ENCODE measurements around the gene FAM81A. TPM values are rescaled to one million over a fixed set of nuclear protein-coding genes. Genes with fewer than 3 reads are reported as not detected.

The FAM81A gene
- 13.4 TPM for polyA plus RNA-seq (2012; ENCODE audit: low read depth, missing spikeins)

DNA sequence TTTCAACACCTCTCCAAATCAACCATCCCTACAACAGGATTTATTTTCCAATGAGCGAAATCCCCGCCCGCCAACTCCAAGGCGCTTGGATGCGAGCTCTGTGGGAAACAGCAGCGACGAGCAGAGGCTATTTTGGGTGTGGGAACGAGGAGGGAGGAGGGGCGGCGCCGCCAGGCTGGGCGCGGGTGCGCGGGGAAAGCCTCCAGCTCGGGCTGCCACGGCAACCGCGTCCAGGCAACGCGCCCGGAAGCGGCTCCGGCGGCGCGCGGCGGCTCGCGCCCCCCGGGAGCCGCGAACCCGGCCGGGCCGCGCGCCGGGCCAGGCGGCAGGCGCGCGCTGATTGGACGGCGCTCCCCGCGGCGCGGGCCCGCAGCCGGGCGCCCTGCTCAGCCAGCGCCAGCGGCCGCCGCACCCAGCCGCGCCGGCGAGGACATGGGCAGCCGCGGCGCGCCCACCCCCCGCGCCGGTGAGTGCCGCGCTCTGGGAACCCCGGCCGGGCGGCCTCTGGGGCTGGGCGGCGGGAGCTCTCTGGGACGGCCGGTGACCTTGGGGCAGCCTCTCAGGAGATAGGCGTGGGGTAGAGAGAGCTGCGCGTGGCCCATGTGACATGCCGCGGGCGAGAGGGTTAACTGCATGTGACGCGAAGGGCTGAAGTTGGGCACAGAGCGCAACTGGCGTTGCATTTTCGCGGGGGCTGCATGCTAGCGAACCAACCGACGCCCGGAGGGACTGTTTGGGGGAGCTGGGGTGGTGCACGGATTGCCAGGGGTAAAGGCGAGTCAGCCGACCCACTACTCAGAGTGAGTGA is at the start of gene FAM81A:
Gene FAM81A, plus strand, starts transcription at position 370 of the 808 bp plus-strand sequence. CDS start 20,441 bp downstream, outside the sequence.
- peak; percentile 98 for FAIRE-seq
- peak; percentile 93 for DNase-seq (ENCODE audit: insufficient read length, low spot score)
- TF ChIP-seq POU2F2 (IDR thresholded peaks at IDR 0.05; ENCODE audit: low read depth, low read length) (no peak), POLR2A (IDR thresholded peaks at IDR 0.05; ENCODE audit: low read depth, low read length) (no peak), POLR2AphosphoS5 (IDR thresholded peaks at IDR 0.05; ENCODE audit: low read depth, low read length) (no peak), PAX5 (IDR thresholded peaks at IDR 0.05; ENCODE audit: insufficient read depth, low read length, severe bottlenecking) (no peak), TAF1 (IDR thresholded peaks at IDR 0.05; ENCODE audit: low read depth, low read length) (no peak), SPI1 (IDR thresholded peaks at IDR 0.05; ENCODE audit: low read depth, low read length) (no peak)

- peak; percentile 51 for FAIRE-seq
- no peak for TF ChIP-seq SPI1 (IDR thresholded peaks at IDR 0.05; ENCODE audit: low read depth, low read length)
- DNase-seq (ENCODE audit: insufficient read length, low spot score), result no peak
Observed at GRCh38 chr15:59388670-59389069, 49.3 kb upstream of the FAM81A start.

- DNase-seq (ENCODE audit: insufficient read length, low spot score) (no peak), FAIRE-seq (peak; percentile 28)
- TF ChIP-seq POU2F2 (IDR thresholded peaks at IDR 0.05; ENCODE audit: low read depth, low read length) (no peak), PAX5 (IDR thresholded peaks at IDR 0.05; ENCODE audit: insufficient read depth, low read length, severe bottlenecking) (no peak), POLR2AphosphoS5 (IDR thresholded peaks at IDR 0.05; ENCODE audit: low read depth, low read length) (no peak), SPI1 (IDR thresholded peaks at IDR 0.05; ENCODE audit: low read depth, low read length) (no peak), TAF1 (IDR thresholded peaks at IDR 0.05; ENCODE audit: low read depth, low read length) (no peak), POLR2A (IDR thresholded peaks at IDR 0.05; ENCODE audit: low read depth, low read length) (no peak)
Observed at GRCh38 chr15:59392299-59392698, 45.7 kb upstream of the FAM81A start.

- peak; percentile 83 for FAIRE-seq
- no peak for DNase-seq (ENCODE audit: insufficient read length, low spot score)
- TF ChIP-seq SPI1 (IDR thresholded peaks at IDR 0.05; ENCODE audit: low read depth, low read length), result no peak
- TF ChIP-seq POLR2A (IDR thresholded peaks at IDR 0.05; ENCODE audit: low read depth, low read length), result no peak
- no peak for TF ChIP-seq TAF1 (IDR thresholded peaks at IDR 0.05; ENCODE audit: low read depth, low read length)
- TF ChIP-seq POLR2AphosphoS5 (IDR thresholded peaks at IDR 0.05; ENCODE audit: low read depth, low read length), result no peak
- no peak for TF ChIP-seq POU2F2 (IDR thresholded peaks at IDR 0.05; ENCODE audit: low read depth, low read length)
- TF ChIP-seq PAX5 (IDR thresholded peaks at IDR 0.05; ENCODE audit: insufficient read depth, low read length, severe bottlenecking), result no peak
Observed at GRCh38 chr15:59394166-59394661, 43.8 kb upstream of the FAM81A start.

DNA sequence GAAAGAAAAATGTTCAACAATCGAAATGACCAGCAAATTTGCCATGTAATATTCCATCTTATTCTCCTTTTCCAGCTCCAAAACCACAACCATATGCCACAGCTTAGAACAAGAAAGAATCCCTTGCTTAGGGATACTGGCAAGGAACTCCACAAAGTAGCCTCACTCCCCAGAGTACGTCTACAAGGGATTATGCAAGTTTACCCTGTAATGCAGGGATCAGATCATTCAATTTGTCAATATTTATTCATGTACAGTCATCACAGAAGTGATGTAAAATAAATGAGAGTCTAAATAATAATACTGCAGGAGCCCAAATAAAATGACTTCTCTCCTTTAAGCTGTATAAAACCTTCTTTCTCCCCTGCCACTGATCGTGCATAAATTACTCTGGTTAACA is 41.8 kb upstream of the FAM81A start:
- FAIRE-seq (no peak), DNase-seq (ENCODE audit: insufficient read length, low spot score) (no peak)
- TF ChIP-seq POU2F2 (IDR thresholded peaks at IDR 0.05; ENCODE audit: low read depth, low read length), result no peak
- TF ChIP-seq SPI1 (IDR thresholded peaks at IDR 0.05; ENCODE audit: low read depth, low read length), result no peak
- TF ChIP-seq POLR2AphosphoS5 (IDR thresholded peaks at IDR 0.05; ENCODE audit: low read depth, low read length), result no peak
- no peak for TF ChIP-seq TAF1 (IDR thresholded peaks at IDR 0.05; ENCODE audit: low read depth, low read length)
- no peak for TF ChIP-seq POLR2A (IDR thresholded peaks at IDR 0.05; ENCODE audit: low read depth, low read length)

DNA sequence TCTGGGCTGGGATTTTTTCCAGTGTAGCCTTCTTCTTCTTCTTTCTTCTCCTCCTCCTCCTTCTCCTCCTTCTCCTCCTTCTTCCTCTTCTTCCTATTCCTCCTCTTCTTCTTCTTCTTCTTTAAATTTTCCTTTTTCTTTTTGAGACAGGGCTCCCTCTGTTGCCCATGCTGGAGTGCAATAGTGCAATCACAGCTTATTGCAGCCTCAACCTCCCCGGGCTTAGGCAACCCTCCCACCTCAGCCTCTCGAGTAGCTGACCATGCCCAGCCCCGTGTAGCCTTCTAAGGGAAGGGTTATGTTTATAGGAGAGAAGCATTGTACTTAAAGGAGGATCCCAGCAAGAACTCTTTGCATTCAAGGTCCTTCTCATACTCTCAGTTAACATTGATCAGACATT is 41.3 kb upstream of the FAM81A start:
- DNase-seq (ENCODE audit: insufficient read length, low spot score) (no peak), FAIRE-seq (peak; percentile 35)

DNA sequence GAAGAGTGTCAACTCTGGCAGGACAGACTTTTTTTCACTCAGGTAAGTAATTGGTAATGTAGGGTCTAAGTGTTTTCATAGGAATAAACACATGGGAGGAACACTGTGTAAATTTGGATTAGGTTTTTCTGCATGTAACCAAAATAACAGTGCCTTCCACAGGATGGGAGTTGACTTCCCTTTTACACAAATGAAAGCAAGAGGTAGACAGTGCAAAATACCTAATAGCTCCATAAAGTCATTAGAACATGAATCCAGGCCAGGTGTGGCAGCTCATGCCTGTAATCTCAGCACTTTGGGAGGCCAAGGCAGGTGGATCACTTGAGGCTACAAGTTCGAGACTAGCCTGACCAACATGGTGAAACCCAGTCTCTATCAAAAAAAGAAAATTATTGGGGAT is 39.8 kb upstream of the FAM81A start:
- DNase-seq (ENCODE audit: insufficient read length, low spot score) (no peak), FAIRE-seq (peak; percentile 35)
- TF ChIP-seq SPI1 (IDR thresholded peaks at IDR 0.05; ENCODE audit: low read depth, low read length) (0 out of 2 replicates have a peak, but pooled peaks have one; percentile 8), POLR2AphosphoS5 (IDR thresholded peaks at IDR 0.05; ENCODE audit: low read depth, low read length) (no peak), POU2F2 (IDR thresholded peaks at IDR 0.05; ENCODE audit: low read depth, low read length) (no peak)

More for the DNA sequence above, 41.3 kb upstream of the FAM81A start:
- no peak for TF ChIP-seq POLR2A (IDR thresholded peaks at IDR 0.05; ENCODE audit: low read depth, low read length)
- TF ChIP-seq TAF1 (IDR thresholded peaks at IDR 0.05; ENCODE audit: low read depth, low read length), result no peak
- no peak for TF ChIP-seq POU2F2 (IDR thresholded peaks at IDR 0.05; ENCODE audit: low read depth, low read length)
- no peak for TF ChIP-seq SPI1 (IDR thresholded peaks at IDR 0.05; ENCODE audit: low read depth, low read length)
- no peak for TF ChIP-seq PAX5 (IDR thresholded peaks at IDR 0.05; ENCODE audit: insufficient read depth, low read length, severe bottlenecking)
- TF ChIP-seq POLR2AphosphoS5 (IDR thresholded peaks at IDR 0.05; ENCODE audit: low read depth, low read length), result no peak

- no peak for DNase-seq (ENCODE audit: insufficient read length, low spot score)
- TF ChIP-seq POLR2A (IDR thresholded peaks at IDR 0.05; ENCODE audit: low read depth, low read length), result peak; percentile 55; the same call in 1 of the 2 replicates
- TF ChIP-seq POLR2AphosphoS5 (IDR thresholded peaks at IDR 0.05; ENCODE audit: low read depth, low read length), result peak; percentile 61
- peak; percentile 100 for TF ChIP-seq SPI1 (IDR thresholded peaks at IDR 0.05; ENCODE audit: low read depth, low read length)
- TF ChIP-seq PAX5 (IDR thresholded peaks at IDR 0.05; ENCODE audit: insufficient read depth, low read length, severe bottlenecking), result no peak
- peak; percentile 81; the same call in 1 of the 2 replicates for TF ChIP-seq POU2F2 (IDR thresholded peaks at IDR 0.05; ENCODE audit: low read depth, low read length)
- peak; percentile 46 for TF ChIP-seq TAF1 (IDR thresholded peaks at IDR 0.05; ENCODE audit: low read depth, low read length)
- peak; percentile 97 for FAIRE-seq
Observed at GRCh38 chr15:59399465-59400102, 38.4 kb upstream of the FAM81A start.

DNA sequence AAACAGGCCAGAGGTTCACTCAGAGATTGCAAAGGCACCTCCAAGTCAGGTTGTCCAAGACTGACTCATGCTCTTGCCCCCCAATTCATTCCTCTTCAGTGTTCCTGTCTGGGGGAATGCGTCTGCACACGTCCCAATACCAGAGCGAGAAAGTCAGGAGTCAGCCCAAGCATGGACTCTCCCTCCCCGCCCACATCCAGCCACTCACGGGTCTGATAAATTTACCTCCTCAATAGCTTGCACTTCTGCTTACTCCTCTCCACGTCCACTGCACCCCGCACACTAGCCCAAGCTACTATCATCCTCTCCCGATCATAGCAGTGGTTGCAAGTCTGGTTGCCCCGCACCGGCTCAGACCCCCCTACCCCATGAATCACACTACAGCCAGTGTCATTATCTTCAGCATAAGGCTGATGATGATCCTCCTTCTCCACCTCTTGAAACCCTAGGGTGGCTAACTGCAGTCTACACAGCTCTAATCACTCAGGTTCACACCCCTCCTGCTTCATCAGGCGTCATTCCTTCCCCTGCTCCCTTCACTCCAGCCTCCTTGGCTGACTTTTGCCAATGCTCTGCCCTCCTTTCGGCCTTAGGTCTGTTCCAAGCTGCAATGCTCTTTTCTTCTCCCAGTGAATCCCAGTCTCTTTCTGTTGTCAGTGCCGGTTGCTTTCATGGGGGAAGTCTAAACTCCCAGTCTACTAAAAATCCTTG is 37.7 kb upstream of the FAM81A start:
- no peak for DNase-seq (ENCODE audit: insufficient read length, low spot score)
- no peak for FAIRE-seq
- TF ChIP-seq SPI1 (IDR thresholded peaks at IDR 0.05; ENCODE audit: low read depth, low read length), result peak; percentile 61
- peak; percentile 60; the same call in 1 of the 2 replicates for TF ChIP-seq POLR2A (IDR thresholded peaks at IDR 0.05; ENCODE audit: low read depth, low read length)
- TF ChIP-seq POU2F2 (IDR thresholded peaks at IDR 0.05; ENCODE audit: low read depth, low read length), result no peak
- TF ChIP-seq PAX5 (IDR thresholded peaks at IDR 0.05; ENCODE audit: insufficient read depth, low read length, severe bottlenecking), result no peak
- peak; percentile 51; the same call in 1 of the 2 replicates for TF ChIP-seq POLR2AphosphoS5 (IDR thresholded peaks at IDR 0.05; ENCODE audit: low read depth, low read length)
- no peak; the same call in 1 of the 2 replicates for TF ChIP-seq TAF1 (IDR thresholded peaks at IDR 0.05; ENCODE audit: low read depth, low read length)

Data from GM12891 (cell line).